ENCODE data around the gene RASAL1.

The RASAL1 gene

DNA sequence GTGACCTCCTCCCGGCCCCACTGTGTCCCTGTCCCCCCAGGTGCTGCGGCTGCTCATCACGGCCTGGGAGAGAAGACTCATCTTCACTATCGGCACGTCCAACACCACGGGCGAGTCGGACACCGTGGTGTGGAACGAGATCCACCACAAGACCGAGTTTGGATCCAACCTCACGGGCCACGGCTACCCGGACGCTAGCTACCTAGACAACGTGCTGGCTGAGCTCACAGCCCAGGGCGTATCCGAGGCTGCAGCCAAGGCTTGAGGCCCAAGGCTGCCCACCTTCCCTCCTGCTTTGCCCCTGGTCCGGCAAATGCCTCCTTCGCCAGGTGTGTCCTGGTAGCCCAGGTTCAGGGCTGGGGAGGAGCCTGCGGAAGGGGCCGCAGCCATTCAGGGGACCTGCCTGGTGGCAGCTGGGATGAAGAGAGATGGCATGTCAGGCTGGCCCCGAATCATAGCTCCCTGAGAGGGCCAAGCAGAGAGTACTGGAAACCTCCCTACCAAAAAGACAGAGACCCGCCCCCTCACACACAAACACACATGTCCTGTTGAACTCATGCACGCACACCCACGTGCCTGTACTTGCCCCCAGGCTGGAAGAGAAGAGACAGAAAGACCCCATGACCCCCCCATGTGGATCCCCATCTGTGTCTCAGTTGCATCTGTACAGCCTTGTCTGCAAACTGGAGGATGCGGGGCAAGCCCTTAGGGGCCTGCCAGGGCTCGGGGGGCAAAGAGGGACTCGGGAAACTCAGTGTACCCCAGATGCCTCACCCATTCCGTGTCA, 38.7 kb downstream of the RASAL1 start:
- DNase-seq (ENCODE audit: low spot score), result no peak

GRCh38 chr12:113095405-113095804, 40.2 kb downstream of the RASAL1 start:
- DNase-seq (ENCODE audit: low spot score), result no peak

DNA sequence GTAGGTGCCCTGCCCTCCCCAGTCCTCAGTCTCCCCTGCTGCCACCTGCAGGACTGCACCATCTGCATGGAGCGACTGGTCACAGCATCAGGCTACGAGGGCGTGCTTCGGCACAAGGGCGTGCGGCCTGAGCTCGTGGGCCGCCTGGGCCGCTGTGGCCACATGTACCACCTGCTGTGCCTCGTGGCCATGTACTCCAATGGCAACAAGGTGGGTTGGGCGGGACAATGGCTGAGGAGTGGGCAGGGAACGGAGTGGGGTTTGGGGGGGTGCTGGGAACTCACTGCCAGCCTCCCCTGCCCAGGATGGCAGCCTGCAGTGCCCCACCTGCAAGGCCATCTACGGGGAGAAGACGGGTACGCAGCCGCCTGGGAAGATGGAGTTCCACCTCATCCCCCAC, 40.8 kb downstream of the RASAL1 start:
- DNase-seq (ENCODE audit: low spot score), result no peak

- DNase-seq (ENCODE audit: low spot score), result no peak
These were observed 42.0 kb downstream of the RASAL1 start for GRCh38 chr12:113093409-113094101.

DNA sequence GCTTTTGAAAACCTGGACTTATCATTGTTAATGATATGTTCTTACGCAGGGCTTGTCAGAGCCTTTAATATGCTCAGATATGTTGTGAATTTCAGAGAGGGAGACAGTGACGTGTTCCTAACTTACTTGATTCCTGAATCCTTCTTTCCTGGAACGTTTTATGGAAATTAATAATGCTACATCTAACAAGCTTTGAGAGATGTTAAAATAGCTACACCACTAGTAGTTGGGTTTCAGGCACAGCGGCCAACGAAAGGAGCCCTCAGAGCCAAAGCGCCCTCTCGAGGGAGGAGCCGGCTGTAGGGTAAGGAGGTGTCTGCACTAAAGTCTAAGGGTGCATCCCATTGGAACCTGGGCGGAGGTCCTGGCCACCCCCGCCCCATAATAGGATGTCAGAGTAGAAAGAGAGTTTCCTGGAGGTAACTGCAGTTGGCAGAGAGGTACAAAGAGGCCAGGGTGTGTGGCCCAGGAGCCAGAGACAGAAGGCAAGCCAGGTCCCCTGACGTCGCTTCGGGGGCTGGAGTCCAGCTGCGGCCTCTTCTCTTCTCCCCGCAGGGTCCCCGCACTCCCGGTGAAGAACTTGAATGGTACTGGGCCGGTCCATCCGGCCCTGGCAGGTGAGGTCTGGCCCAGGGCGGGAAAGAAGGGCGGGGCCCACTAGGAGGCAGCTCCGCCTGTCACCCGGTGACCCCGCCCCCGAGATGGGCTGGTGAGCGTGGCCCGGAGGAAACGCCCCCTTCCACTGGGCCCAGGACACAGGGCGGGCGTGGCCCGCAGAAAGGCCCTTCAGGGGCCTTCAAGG, 42.8 kb downstream of the RASAL1 start:
- no peak for DNase-seq (ENCODE audit: low spot score)

DNA sequence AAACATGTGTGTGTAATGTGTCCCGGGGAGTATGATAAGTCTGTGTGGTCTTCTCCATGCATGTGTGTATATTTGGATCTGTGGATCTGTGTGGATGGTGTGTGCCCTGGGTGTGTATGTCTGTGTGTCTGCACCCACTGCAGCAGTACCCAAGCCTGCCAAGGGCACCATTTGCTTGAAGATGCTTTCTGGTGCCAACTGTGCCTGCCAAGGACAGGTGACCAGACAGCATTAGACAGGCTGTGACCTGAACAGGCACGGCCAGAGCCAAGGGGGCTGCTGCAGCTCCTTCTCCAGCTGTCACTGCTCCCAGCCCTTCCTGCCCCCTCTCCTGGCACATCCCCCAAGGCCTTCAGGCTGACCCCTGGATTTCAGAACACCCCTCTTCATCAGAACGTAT, 44.1 kb downstream of the RASAL1 start:
- DNase-seq (ENCODE audit: low spot score), result peak; percentile 83

DNA sequence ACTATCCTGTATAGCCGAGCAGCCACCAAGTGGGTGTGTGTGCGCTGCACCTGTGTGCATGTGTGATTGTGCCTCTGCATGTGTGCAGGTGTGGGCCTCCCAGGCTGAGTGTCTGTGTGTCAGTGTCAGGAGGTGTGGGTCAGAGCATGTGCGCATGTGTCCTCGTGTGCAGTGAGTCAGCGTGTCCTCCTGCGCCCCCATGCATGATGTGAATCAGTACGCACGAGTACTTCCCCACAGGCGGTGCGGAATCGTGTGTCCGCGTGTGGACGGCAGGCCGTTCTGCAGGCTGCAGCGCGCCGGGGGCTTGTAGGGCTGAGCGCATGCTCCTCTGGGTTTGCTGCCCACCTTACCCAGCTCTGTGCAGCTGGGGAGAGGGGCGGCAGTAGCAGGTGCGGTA, 44.8 kb downstream of the RASAL1 start:
- DNase-seq (ENCODE audit: low spot score), result no peak

- DNase-seq (ENCODE audit: low spot score), result no peak
These were observed 45.7 kb downstream of the RASAL1 start for GRCh38 chr12:113089839-113090238.

DNA sequence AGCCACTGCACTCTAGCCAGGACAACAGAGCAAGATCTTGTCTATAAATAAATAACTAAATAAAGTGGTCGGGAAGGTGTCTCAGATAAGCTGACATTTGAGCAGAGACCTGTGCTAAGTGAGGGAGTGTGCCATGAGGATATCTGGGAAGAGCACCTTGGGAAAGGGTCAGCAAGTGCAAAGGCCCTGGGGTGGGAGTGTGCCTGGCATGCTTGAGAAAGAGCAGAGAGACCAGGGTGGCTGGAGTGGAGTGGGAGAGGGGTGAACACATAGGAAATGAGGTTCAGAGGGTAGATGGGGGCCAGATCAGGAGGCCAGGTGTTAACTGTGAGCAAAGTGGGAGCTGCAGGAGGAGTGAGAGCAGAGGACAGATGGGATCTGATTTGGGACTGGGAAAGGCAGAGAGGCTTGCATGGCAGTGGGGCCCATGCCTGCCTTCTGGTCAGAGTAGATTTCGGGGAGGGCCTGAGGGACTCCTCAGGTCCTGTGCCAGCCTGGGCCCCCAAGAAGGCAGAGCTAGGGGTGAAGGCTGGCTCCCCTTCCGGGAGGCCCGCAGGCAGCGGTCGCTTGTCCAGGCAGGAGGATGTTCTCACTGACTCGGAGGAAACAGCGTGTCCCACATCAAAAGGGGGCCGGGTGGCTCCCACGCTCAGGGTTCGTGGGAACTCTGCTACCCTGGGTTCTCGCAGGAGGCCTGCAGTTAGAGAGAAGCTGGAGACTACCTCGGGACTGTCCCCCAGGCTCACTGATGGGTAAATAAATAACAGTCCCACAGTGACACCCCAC, 46.4 kb downstream of the RASAL1 start:
- no peak for DNase-seq (ENCODE audit: low spot score)

- DNase-seq (ENCODE audit: low spot score), result no peak
These were observed 47.5 kb downstream of the RASAL1 start for GRCh38 chr12:113088037-113088436.

DNA sequence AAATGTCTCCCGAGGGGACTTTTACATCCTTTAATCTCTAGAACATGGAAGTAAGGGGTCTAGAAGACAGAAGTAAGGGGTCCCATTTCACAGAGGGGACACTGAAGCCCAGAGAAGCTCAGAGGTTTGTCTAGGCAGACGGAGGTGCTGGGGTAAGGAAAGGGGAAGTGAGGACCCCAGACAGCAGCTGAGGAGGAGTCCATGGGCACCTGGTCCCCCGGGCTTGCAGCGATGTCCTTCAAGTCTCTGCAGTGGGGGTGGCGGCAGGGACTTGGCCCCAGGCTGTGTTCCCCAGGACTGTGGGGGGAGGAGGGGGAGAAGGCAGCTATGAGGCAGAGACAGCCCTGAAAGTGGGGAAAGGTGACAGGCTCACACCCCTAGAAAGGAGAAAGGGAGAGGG, 48.4 kb downstream of the RASAL1 start:
- no peak for DNase-seq (ENCODE audit: low spot score)

GRCh38 chr12:113086249-113087164, 49.1 kb downstream of the RASAL1 start:
- no peak for DNase-seq (ENCODE audit: low spot score)

- no peak for DNase-seq (ENCODE audit: low spot score)
These were observed 51.6 kb downstream of the RASAL1 start for GRCh38 chr12:113083863-113084435.

GRCh38 chr12:113082486-113083148, 52.9 kb downstream of the RASAL1 start:
- DNase-seq (ENCODE audit: low spot score), result no peak

GRCh38 chr12:113081873-113082272, 53.7 kb downstream of the RASAL1 start:
- DNase-seq (ENCODE audit: low spot score), result no peak

DNA sequence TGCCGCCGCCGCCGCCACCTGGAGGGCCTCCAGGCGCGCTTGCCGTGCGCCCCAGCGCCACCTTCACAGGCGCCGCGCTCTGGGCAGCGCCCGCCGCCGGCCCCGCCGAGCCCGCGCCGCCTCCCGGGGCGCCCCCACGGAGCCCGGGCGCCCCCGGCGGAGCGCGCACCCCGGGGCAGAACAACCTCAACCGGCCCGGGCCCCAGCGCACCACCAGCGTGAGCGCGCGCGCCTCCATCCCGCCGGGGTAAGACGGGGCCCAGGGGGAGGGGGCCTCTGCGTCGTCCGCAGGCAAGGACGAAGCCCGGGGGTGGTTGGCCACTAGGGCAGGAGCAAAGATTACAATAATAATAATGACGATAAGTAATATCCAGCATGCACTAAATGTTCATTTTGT, 57.7 kb downstream of the RASAL1 start:
- DNase-seq (ENCODE audit: low spot score), result no peak

- no peak for DNase-seq (ENCODE audit: low spot score)
These were observed 58.3 kb downstream of the RASAL1 start for GRCh38 chr12:113077057-113077858.

GRCh38 chr12:113075137-113075683, 60.4 kb downstream of the RASAL1 start:
- DNase-seq (ENCODE audit: low spot score), result no peak

DNA sequence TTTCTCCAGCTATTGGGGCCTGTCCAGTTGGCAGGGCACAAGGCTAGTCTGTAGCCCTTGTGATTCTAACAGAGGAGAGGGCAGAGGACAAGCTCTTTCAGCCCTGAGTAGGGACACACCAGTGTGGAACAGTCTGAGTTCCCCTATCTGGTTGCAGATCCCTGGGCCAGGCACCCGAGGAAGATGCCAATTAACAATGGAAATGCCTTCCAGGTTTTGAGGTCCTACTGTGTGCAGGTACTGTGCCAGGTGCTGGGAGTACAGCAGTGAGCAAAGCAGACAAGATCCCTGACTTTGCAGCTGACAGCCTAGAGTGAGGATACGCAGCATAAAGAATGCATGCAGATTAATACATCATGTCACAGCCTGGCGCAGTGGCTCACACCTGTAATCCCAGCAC, 62.0 kb downstream of the RASAL1 start:
- no peak for DNase-seq (ENCODE audit: low spot score)

Measured in cerebellar cortex (tissue), 1 donor.